Endothelial cell of umbilical vein (primary cell): ENCODE measurements around the gene SART1.

ENCODE experiments used
- JUN ChIP-seq: IDR thresholded peaks from 2 replicates; pipeline ENCODE4 v1.6.1; 2011; ENCODE audit warnings: borderline replicate concordance, low read depth; ENCODE audit not compliant: insufficient read length, insufficient read depth
- POLR2A ChIP-seq: IDR thresholded peaks from 2 replicates; pipeline ENCODE4 v1.6.1; 2012; ENCODE audit warnings: low read depth, mild to moderate bottlenecking, control low read depth, low read length

DNA sequence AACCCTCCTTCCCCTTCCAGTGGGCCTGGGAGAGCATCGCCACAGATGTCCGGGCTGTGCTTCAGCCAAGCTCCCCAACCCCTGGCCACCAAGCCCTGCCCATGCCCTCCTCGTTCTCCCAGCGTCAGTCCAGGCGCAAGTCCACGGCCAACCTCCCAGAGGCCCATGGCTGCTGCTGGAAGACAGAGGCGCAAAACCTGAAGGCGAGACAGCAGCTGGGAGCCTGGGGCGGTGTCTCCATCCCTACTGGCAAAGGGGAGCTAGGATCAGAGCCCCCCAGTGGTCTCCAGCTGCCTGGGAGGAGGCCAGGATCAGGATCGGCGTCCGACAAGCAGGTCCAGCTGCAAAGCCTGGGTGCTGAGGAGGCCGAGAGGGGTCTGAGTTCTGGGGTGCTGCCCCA is 14.4 kb upstream of the SART1 start:
- TF ChIP-seq JUN (no peak), POLR2A (no peak)
